Measurements from ENCODE around the gene RNF5.

RNF5 gene

GRCh38 chr6:32178547-32179440, 589 bp downstream of the RNF5 start:
- ChIA-PET POLR2A (interaction anchor here (0.5 to 1.6 kb wide), 9 partner anchors 10 to 792 kb away, joined by 3 to 10 read pairs (median 5); partner anchors contain the start of genes HSPA1B and PBX2), CTCF (interaction anchor here (0.6 to 1.6 kb wide), 4 partner anchors 15 to 235 kb away, joined by 3 to 9 read pairs (median 4); no protein-coding TSS in a partner anchor)
- H3K4me3 ChIP-seq (ENCODE audit: low read depth, low read length) = peak overlapping the region; percentile 68
- H3K4me1 ChIP-seq (ENCODE audit: control insufficient read depth, insufficient read depth, low read length) = peaks cover 14% of the 10 kb centered on the region
- no peak overlapping the region; the same call in 1 of the 2 replicates for H3K27ac ChIP-seq (ENCODE audit: extremely low read depth, low read depth, low read length)
- peaks cover 0 to 47% of the 10 kb centered on the region in 2 experiments; a peak in 2 of 3 replicates for H3K36me3 ChIP-seq (ENCODE audit: control insufficient read depth in 2 of 2, insufficient read depth in 1 of 2, low read length in 2 of 2)
- no peaks in the 10 kb centered on the region for H3K9me3 ChIP-seq (ENCODE audit: control insufficient read depth, insufficient read depth, low read depth, low read length)
- TF ChIP-seq ZNF335 (tag by site-specific recombination; conservative IDR thresholded peaks at IDR 0.05) (peak; percentile 46), ZBTB8A (tag by site-specific recombination; IDR thresholded peaks at IDR 0.05) (peak; percentile 38; the same call in 1 of the 2 replicates), ZNF785 (tag by site-specific recombination; IDR thresholded peaks at IDR 0.05) (0 out of 2 replicates have a peak, but pooled peaks have one; percentile 28), ZNF600 (tag by site-specific recombination; IDR thresholded peaks at IDR 0.05) (peak; percentile 45; the same call in 1 of the 2 replicates), PATZ1 (tag by site-specific recombination; IDR thresholded peaks at IDR 0.05) (0 out of 2 replicates have a peak, but pooled peaks have one; percentile 57), KLF16 (tag by site-specific recombination; IDR thresholded peaks at IDR 0.05) (peak; percentile 60; the same call in 1 of the 2 replicates), ZNF664 (tag by site-specific recombination; IDR thresholded peaks at IDR 0.05) (no peak), SP7 (tag by site-specific recombination; IDR thresholded peaks at IDR 0.05) (peak; percentile 38), ZNF157 (tag by site-specific recombination; IDR thresholded peaks at IDR 0.05) (no peak), BCL11A (tag by site-specific recombination; IDR thresholded peaks at IDR 0.05; ENCODE audit: low read depth) (no peak), GLIS2 (tag by site-specific recombination; IDR thresholded peaks at IDR 0.05) (peak; percentile 81), SCRT2 (tag by site-specific recombination; IDR thresholded peaks at IDR 0.05) (peak; percentile 61), ZNF654 (tag by site-specific recombination; IDR thresholded peaks at IDR 0.05; ENCODE audit: low read depth) (no peak), ZNF548 (tag by site-specific recombination; IDR thresholded peaks at IDR 0.05) (no peak), GLI4 (tag by site-specific recombination; IDR thresholded peaks at IDR 0.05) (no peak), ZNF138 (tag by site-specific recombination; IDR thresholded peaks at IDR 0.05; ENCODE audit: borderline replicate concordance) (no peak), ZNF837 (tag by site-specific recombination; IDR thresholded peaks at IDR 0.05) (no peak), EGR2 (tag by site-specific recombination; IDR thresholded peaks at IDR 0.05; ENCODE audit: low read depth) (peak; percentile 65), ZSCAN16 (tag by site-specific recombination; IDR thresholded peaks at IDR 0.05) (no peak), HIC1 (tag by site-specific recombination; IDR thresholded peaks at IDR 0.05) (0 out of 2 replicates have a peak, but pooled peaks have one; percentile 5), OSR2 (tag by site-specific recombination; IDR thresholded peaks at IDR 0.05) (no peak), ZNF530 (tag by site-specific recombination; IDR thresholded peaks at IDR 0.05; ENCODE audit: low read depth) (no peak), PRDM4 (tag by site-specific recombination; IDR thresholded peaks at IDR 0.05) (peak; percentile 18; the same call in 1 of the 2 replicates), ZBTB26 (tag by site-specific recombination; optimal IDR thresholded peaks at IDR 0.05) (peak; percentile 23), ZFP69B (tag by site-specific recombination; IDR thresholded peaks at IDR 0.05) (0 out of 2 replicates have a peak, but pooled peaks have one; percentile 26), ZBTB44 (tag by site-specific recombination; IDR thresholded peaks at IDR 0.05) (no peak)

Data from HEK293 (cell line).